GM18526 (cell line): ENCODE measurements around the gene AMOT.

Source experiments
- POLR2A ChIP-seq: IDR thresholded peaks from 3 replicates; pipeline ENCODE4 v1.6.1; 2011; ENCODE audit not compliant: insufficient read length; ENCODE audit errors: extremely low read depth

AMOT gene

GRCh38 chrX:112819813-112820212 lies 20.8 kb downstream of the AMOT start:
- no peak for TF ChIP-seq POLR2A

DNA sequence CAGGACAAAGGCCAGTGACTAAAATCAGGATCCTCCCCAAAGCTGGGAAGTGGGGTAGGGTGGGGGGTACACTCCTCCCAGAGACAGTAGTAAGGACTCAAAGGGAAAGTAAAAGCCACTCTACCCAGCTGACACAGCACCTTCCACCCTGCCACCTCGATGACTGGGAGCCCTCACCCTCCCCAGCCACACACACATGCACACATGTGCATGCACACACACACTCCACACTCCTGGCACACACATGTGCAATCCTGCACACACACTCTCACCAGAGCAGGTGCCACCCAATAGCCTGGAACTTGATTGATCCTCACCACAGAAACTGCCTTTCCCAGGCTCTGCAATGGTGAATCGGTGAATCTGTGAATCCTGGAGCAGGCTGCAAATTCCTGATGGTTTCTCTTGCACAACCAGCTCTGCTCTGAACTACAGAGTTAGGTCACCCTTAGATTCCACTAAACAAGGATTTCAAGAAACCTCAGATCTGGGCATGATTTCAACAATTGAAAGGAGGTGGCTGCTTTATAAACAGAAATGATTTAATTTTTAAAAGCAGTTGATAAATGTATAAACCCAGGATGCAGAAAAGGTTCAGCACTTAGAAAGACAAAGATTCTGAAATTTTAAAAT lies 21.5 kb downstream of the AMOT start:
- TF ChIP-seq POLR2A = no peak

GRCh38 chrX:112818114-112819007 lies 22.3 kb downstream of the AMOT start:
- no peak for TF ChIP-seq POLR2A

DNA sequence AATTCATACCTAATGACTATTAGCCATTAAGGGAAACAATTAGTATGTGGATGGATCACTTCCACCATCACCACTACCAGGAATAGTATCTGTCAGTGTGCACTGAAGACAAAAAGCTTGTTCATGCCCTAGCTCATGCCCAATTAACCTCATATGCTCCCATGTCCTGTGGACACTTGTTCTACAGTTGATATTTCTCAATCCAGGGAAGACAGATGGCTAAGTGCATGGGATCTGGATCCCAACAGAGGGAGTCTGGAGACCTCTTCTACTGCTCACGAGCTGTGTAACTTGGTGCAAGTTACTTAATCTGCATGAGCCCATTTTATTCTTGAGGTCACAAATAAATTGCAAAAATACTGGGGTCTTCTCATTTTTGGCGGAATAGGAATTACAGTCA lies 23.7 kb downstream of the AMOT start:
- no peak for TF ChIP-seq POLR2A

GRCh38 chrX:112814496-112814895 lies 26.1 kb downstream of the AMOT start:
- no peak for TF ChIP-seq POLR2A

- no peak for TF ChIP-seq POLR2A
These were observed 27.9 kb downstream of the AMOT start for GRCh38 chrX:112812741-112813140.

- no peak for TF ChIP-seq POLR2A
These were observed 31.9 kb downstream of the AMOT start for GRCh38 chrX:112808651-112809195.

- TF ChIP-seq POLR2A = no peak
These were observed 32.6 kb downstream of the AMOT start for GRCh38 chrX:112808007-112808406.

GRCh38 chrX:112803060-112803459 lies 37.6 kb downstream of the AMOT start:
- no peak for TF ChIP-seq POLR2A

DNA sequence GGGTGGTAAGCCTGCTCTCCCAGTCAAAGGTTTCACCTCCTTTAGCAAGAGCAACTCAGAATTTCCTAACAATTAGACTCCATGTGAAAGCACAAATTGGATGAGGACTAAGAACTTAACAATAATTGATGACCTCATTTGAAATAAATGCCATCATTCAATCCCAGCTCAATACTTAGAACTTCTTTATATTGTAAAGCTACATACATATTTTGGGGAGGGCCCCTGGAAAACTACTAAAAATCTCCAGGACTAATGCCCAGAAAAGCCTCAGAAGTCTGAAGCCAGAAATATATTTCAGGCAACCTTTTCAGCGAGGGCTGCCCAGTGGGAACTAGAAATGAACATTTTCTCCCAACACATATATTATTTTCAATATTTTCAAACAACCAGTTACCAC lies 38.1 kb downstream of the AMOT start:
- TF ChIP-seq POLR2A = no peak

- TF ChIP-seq POLR2A = no peak
These were observed 39.5 kb downstream of the AMOT start for GRCh38 chrX:112800971-112801775.

DNA sequence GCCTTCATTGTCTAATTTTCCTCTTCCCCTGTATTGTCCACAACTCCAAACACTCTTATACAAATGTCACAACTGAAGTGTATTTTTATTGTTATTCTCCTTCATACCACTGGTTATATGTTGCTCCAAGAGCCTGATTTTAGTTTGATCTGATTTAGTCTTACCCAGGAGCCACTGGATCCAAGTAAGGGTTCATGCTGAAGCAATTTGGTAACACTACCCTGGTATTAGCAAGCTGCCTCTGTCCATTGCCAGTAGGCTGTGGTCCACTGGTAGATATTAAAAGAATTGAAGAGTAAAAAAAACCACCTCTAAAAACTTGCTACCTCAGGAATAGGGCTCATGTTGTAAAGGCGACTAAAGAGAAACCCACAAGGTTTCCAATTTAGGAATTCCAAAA lies 41.2 kb downstream of the AMOT start:
- TF ChIP-seq POLR2A = no peak

- TF ChIP-seq POLR2A = no peak
These were observed 41.9 kb downstream of the AMOT start for GRCh38 chrX:112798736-112799135.

DNA sequence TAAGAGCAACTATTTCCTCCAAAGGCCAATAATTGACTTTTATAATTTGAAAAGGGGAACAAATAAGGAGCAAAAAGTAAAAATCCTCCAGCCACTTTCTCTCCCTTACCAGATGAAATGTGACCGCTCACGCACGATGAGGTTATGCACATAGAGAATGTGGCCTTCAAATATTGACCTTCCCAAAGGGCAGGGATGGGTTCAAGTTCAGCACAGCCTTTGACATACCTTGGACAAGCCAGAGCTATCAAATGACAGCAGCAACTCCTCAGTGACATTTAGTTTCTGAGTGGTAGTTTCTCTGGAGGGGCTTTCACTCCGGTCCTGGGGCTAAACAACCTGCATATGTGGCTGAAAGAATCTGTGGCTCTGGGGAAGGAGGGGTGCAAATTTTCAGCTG lies 50.7 kb downstream of the AMOT start:
- TF ChIP-seq POLR2A = no peak

GRCh38 chrX:112786076-112786475 lies 54.6 kb downstream of the AMOT start:
- no peak for TF ChIP-seq POLR2A
